Nephron (organoid): ENCODE data around the gene PSORS1C1.
"Not testable (repeated sequence)": the region's sequence is repeated elsewhere in the genome, so short reads cannot be mapped to it uniquely, and the experiment has no call there.

ENCODE experiments used
- H3K27ac Mint-ChIP-seq, 3 experiments: 2 replicates each; pipeline ENCODE4 v1.8.0; 2020; ENCODE audit warnings: mixed read lengths in 3 of 3, mild to moderate bottlenecking in 2 of 3, moderate library complexity in 1 of 3
- H3K27me3 Mint-ChIP-seq: 2 replicates; pipeline ENCODE4 v1.8.0; 2021; ENCODE audit warnings: low read depth, mild to moderate bottlenecking, moderate library complexity, mixed read lengths
- H3K36me3 Mint-ChIP-seq: 2 replicates; pipeline ENCODE4 v1.8.0; 2020; ENCODE audit warnings: low read depth, mixed read lengths
- H3K4me1 Mint-ChIP-seq: 2 replicates; pipeline ENCODE4 v1.8.0; 2020; ENCODE audit warnings: mixed read lengths
- H3K4me3 Mint-ChIP-seq, 3 experiments: 2 replicates each; pipeline ENCODE4 v1.8.0; 2020; ENCODE audit warnings: mild to moderate bottlenecking in 3 of 3, mixed read lengths in 3 of 3, moderate library complexity in 2 of 3
- H3K9me3 Mint-ChIP-seq: 2 replicates; pipeline ENCODE4 v1.8.0; 2020; ENCODE audit warnings: mixed read lengths
- TF ChIP-seq, protein P1 (sequence below), 3 experiments: fragments of 200-600 bp; sonication (generic); IDR thresholded peaks; one replicate each; pipeline ENCODE4 v1.5.0; 2021; ENCODE audit warnings: antibody characterized with exemption in 3 of 3; ENCODE audit not compliant: unreplicated experiment in 3 of 3

Gene PSORS1C1

DNA sequence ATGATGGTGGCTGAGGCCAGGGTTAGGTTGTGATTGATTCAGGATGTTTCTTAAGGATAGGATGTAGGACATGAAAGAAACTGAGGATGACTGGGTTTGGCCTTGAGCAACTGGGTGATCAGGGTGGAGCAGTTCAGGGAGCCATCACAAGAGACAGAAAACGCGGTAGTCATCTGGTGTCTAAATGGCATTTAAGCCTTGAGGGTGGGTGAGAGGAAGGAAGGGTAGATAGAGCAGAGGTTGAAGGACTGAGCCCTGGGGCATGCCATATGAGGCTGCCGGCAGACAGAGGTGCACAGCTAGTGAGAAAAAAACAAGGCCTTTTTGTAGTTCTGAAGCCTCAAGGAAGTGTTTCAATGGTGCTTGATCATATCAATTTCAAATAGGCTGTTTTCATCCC is 54.0 kb downstream of the PSORS1C1 start:
- H3K4me1 Mint-ChIP-seq, result no peaks in the 10 kb centered on the region
- H3K36me3 Mint-ChIP-seq, result no peaks in the 10 kb centered on the region
- H3K27me3 Mint-ChIP-seq, result peaks cover 28% of the 10 kb centered on the region
- TF ChIP-seq, protein P1, sequence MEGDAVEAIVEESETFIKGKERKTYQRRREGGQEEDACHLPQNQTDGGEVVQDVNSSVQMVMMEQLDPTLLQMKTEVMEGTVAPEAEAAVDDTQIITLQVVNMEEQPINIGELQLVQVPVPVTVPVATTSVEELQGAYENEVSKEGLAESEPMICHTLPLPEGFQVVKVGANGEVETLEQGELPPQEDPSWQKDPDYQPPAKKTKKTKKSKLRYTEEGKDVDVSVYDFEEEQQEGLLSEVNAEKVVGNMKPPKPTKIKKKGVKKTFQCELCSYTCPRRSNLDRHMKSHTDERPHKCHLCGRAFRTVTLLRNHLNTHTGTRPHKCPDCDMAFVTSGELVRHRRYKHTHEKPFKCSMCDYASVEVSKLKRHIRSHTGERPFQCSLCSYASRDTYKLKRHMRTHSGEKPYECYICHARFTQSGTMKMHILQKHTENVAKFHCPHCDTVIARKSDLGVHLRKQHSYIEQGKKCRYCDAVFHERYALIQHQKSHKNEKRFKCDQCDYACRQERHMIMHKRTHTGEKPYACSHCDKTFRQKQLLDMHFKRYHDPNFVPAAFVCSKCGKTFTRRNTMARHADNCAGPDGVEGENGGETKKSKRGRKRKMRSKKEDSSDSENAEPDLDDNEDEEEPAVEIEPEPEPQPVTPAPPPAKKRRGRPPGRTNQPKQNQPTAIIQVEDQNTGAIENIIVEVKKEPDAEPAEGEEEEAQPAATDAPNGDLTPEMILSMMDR (IDR thresholded peaks at IDR 0.05; ENCODE audit: unreplicated experiment in 3 of 3), result no peak
- no peak overlapping the region for H3K4me3 Mint-ChIP-seq
- H3K27ac Mint-ChIP-seq, result peak overlapping the region in 1 of 3 experiments; percentile 2
- H3K9me3 Mint-ChIP-seq, result no peaks in the 10 kb centered on the region

DNA sequence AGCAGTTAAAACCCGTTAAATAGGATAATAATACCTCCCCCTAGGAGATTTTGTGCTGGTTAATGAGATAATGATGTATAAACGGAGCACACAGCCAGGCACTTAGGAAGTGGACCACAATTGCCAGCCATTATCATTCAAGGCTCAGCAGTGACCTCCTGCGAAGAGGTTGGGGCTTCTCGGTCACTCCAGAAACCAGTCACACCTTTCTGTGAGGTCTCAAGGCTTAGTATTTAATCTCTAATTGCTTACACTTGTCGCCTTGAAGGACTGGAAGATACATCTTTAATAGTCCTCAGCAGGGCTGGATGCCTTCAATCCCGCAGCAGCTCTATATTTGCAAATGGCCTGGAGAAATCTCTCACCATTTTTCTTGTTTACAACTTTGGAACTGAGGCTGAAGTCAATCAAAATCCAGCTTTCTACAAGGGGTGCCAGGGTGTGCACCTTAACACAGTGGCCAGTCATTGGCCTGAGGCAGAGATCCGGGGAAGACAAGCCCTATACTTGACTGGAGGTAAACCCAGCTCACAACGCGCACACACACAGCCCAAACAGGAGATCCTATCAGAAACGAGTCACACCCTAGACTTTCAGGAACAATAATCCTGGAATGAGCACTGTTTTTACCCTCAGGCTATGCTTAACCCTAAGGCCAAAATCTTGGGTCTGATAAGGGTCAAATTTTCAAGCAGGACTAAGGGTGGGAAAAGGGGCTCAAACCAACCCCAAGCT is 54.7 kb downstream of the PSORS1C1 start:
- Mint-ChIP-seq H3K4me1 (no peaks in the 10 kb centered on the region), H3K9me3 (no peaks in the 10 kb centered on the region), H3K4me3 (no peak overlapping the region), H3K36me3 (no peaks in the 10 kb centered on the region), H3K27me3 (peaks cover 31% of the 10 kb centered on the region), H3K27ac (no peak overlapping the region)
- TF ChIP-seq, protein P1 (IDR thresholded peaks at IDR 0.05; ENCODE audit: unreplicated experiment in 3 of 3), result no peak

DNA sequence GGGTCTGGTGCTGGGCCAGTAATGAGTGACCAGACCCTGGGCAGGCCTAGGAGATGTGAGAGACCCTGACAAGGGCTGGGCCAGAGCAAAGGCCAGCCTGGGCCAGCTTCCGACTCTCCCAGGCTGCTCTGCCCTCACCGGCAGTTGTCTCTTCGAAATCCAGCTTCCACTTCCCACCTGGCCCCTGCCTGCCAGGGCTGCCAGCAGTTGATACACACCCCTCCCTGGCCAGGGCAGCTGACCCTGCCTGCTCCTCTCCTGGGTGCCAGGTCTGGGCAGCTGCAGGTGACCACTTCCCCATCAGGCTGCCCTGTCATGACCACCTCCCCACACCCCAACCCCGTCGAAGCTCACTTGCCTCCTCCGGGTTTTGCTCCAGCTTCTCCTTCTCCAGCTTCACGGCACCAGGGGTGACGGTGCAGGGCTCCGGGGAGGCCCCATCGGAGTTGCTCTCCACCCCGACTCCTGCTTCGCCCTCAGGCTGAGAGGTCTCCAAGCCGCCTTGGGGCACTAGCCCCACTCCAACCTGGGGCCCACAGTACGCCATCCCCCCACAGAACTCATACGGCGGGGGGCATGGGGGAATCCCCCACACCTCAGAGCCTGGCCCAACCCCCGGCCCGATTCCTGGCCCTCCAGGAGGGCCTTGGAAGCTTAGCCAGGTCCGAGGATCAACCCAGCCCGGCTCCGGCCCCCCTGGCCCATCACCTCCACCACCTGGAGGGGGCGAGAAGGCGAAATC is 55.4 kb downstream of the PSORS1C1 start:
- not testable (repeated sequence) for H3K27ac Mint-ChIP-seq, H3K4me1 Mint-ChIP-seq, H3K9me3 Mint-ChIP-seq, H3K36me3 Mint-ChIP-seq, H3K4me3 Mint-ChIP-seq
- peaks cover 33% of the 10 kb centered on the region for H3K27me3 Mint-ChIP-seq

DNA sequence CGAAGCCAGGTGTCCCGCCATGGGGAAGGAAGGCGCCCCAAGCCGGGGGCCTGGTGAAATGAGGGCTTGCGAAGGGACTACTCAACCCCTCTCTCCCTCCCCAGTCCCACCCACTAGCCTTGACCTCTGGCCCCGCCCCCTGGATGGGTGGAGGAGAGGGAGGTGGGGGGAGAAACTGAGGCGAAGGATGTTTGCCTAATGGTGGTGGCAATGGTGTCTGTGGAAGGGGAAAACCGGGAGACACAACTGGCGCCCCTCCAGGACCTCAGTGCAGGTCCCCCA is 55.9 kb downstream of the PSORS1C1 start, which contains the start of gene POU5F1:
TSS of gene POU5F1 (minus strand) at position 83 of the 282 bp plus-strand sequence. CDS start at position 21, 62 bp downstream.
- H3K27ac Mint-ChIP-seq, result no peak within 1 kb of the TSS
- TF ChIP-seq, protein P1 (IDR thresholded peaks at IDR 0.05; ENCODE audit: unreplicated experiment in 3 of 3), result no peak
- no peaks in the 10 kb centered on the region for H3K4me1 Mint-ChIP-seq
- no peaks in the 10 kb centered on the region for H3K9me3 Mint-ChIP-seq
- H3K36me3 Mint-ChIP-seq, result no peaks in the 10 kb centered on the region
- peaks cover 33% of the 10 kb centered on the region for H3K27me3 Mint-ChIP-seq
- no peak within 1 kb of the TSS for H3K4me3 Mint-ChIP-seq

DNA sequence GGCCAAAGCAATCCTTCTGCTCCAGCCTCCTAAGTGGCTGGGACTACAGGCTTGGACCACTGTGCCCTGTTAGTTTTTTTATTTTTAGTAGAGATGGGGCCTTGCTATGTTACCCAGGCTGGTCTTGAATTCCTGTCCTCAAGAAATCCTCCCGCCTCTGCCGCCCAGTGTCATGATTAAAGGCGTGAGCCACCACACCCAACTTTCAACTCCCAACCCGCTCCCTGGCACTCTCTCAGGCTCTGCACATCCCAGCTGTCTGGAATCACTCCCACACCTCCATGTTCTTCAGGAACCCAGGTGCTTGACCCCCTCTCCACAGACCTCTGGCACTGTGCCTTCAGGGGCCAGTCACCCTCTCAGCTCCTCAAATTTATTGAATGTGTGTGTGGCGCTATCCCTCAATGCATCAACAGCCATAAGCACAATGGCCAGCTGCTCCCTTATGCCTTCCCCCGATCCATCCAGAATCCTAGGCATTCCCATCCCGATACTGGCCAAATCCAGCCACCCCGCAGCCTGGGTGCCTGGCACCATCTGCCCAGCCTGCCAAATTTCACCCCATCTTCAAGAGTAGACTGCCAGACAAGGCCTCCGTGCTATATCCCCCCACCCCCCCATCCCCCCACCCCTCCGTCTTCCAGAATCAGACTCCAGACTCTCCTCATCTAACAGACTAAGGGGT is 56.5 kb downstream of the PSORS1C1 start:
- Mint-ChIP-seq H3K9me3 (no peaks in the 10 kb centered on the region), H3K36me3 (no peaks in the 10 kb centered on the region), H3K4me3 (no peak overlapping the region)

More for the DNA sequence above, 56.5 kb downstream of the PSORS1C1 start:
- Mint-ChIP-seq H3K27ac (no peak overlapping the region), H3K4me1 (peaks cover 4% of the 10 kb centered on the region), H3K27me3 (peaks cover 33% of the 10 kb centered on the region)
- TF ChIP-seq, protein P1 (IDR thresholded peaks at IDR 0.05; ENCODE audit: unreplicated experiment in 3 of 3), result no peak
